NCI-H1694 treated with DMSO at 0.1 percent for 48 hours (cell line): ENCODE results near the gene CTNNA3.

Experiments
- DNase-seq: peaks from one replicate; lab custom pipeline; 2025; lab: John Stamatoyannopoulos, UW

The CTNNA3 gene

GRCh38 chr10:66534866-66535265 lies 1161.1 kb downstream of the CTNNA3 start:
- no peak for DNase-seq

- DNase-seq: no peak
These were observed 1174.5 kb downstream of the CTNNA3 start for GRCh38 chr10:66521506-66521905.

- DNase-seq: no peak
These were observed 1176.4 kb downstream of the CTNNA3 start for GRCh38 chr10:66519616-66520015.

GRCh38 chr10:66514666-66515065 lies 1181.3 kb downstream of the CTNNA3 start:
- DNase-seq: no peak

- no peak for DNase-seq
These were observed 1182.5 kb downstream of the CTNNA3 start for GRCh38 chr10:66513504-66513903.

GRCh38 chr10:66505003-66505657 lies 1190.9 kb downstream of the CTNNA3 start:
- no peak for DNase-seq

GRCh38 chr10:66501356-66501755 lies 1194.6 kb downstream of the CTNNA3 start:
- no peak for DNase-seq

- DNase-seq: no peak
These were observed 1212.0 kb downstream of the CTNNA3 start for GRCh38 chr10:66483966-66484365.

GRCh38 chr10:66472156-66472555 lies 1223.8 kb downstream of the CTNNA3 start:
- no peak for DNase-seq

- no peak for DNase-seq
These were observed 1229.0 kb downstream of the CTNNA3 start for GRCh38 chr10:66467042-66467441.

- no peak for DNase-seq
These were observed 1229.4 kb downstream of the CTNNA3 start for GRCh38 chr10:66466622-66467021.

- DNase-seq: no peak
These were observed 1232.4 kb downstream of the CTNNA3 start for GRCh38 chr10:66463611-66464010.

GRCh38 chr10:66457629-66458028 lies 1238.4 kb downstream of the CTNNA3 start:
- no peak for DNase-seq

- no peak for DNase-seq
These were observed 1240.7 kb downstream of the CTNNA3 start for GRCh38 chr10:66455304-66455703.

GRCh38 chr10:66440568-66440967 lies 1255.4 kb downstream of the CTNNA3 start:
- DNase-seq: no peak

- no peak for DNase-seq
These were observed 1281.1 kb downstream of the CTNNA3 start for GRCh38 chr10:66414943-66415342.

GRCh38 chr10:66405566-66405965 lies 1290.4 kb downstream of the CTNNA3 start:
- DNase-seq: no peak

GRCh38 chr10:66398669-66399068 lies 1297.3 kb downstream of the CTNNA3 start:
- no peak for DNase-seq

GRCh38 chr10:66394342-66395063 lies 1301.5 kb downstream of the CTNNA3 start:
- DNase-seq: no peak

GRCh38 chr10:66390926-66391325 lies 1305.1 kb downstream of the CTNNA3 start:
- no peak for DNase-seq

- DNase-seq: no peak
These were observed 1315.0 kb downstream of the CTNNA3 start for GRCh38 chr10:66381045-66381444.

GRCh38 chr10:66378117-66378876 lies 1317.7 kb downstream of the CTNNA3 start:
- no peak for DNase-seq

GRCh38 chr10:66368146-66368545 lies 1327.8 kb downstream of the CTNNA3 start:
- no peak for DNase-seq
